ENCODE results near the gene ARVCF.

DNA sequence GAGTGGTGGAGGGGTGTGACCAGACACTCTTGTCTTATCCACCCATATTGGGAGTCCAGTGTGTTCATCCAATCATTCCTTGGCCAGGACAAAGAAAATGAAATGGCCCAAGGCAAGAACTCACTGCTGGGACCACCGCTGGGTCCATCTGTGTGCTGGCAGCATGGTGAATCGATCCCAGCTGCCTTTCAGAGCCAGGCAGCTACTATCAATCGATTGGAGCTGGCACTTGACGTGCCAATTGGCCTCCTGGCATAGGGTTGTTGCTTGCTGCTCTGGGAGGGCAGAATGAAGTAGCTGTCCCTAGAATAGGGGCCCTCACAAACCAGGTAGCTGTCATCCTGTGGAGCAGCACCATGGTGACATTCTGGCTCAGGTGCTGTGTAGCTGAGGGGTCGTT lies 1.4 kb upstream of the ARVCF start:
- TF ChIP-seq, protein P1, sequence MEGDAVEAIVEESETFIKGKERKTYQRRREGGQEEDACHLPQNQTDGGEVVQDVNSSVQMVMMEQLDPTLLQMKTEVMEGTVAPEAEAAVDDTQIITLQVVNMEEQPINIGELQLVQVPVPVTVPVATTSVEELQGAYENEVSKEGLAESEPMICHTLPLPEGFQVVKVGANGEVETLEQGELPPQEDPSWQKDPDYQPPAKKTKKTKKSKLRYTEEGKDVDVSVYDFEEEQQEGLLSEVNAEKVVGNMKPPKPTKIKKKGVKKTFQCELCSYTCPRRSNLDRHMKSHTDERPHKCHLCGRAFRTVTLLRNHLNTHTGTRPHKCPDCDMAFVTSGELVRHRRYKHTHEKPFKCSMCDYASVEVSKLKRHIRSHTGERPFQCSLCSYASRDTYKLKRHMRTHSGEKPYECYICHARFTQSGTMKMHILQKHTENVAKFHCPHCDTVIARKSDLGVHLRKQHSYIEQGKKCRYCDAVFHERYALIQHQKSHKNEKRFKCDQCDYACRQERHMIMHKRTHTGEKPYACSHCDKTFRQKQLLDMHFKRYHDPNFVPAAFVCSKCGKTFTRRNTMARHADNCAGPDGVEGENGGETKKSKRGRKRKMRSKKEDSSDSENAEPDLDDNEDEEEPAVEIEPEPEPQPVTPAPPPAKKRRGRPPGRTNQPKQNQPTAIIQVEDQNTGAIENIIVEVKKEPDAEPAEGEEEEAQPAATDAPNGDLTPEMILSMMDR (IDR thresholded peaks at IDR 0.05), result no peak
- no peak for TF ChIP-seq POLR2A (IDR thresholded peaks at IDR 0.05)
